GM18951 (cell line): ENCODE data around the gene RASL11B.

Experiments used
- POLR2A ChIP-seq: IDR thresholded peaks from 4 replicates; pipeline ENCODE4 v1.6.1; 2011; ENCODE audit warnings: mild to moderate bottlenecking; ENCODE audit not compliant: insufficient read length, insufficient read depth; ENCODE audit errors: extremely low read depth
- in situ Hi-C: fragments of 300-500 bp; cut with MboI; formaldehyde crosslinking; loops from one replicate; pipeline ENCODE4 v1.12.0; 2022; ENCODE audit warnings: low sequenced_read_pairs, mixed read lengths, inconsistent platforms; ENCODE audit not compliant: unreplicated experiment

RASL11B gene

GRCh38 chr4:52852041-52852440 is 10.1 kb upstream of the RASL11B start:
- in situ Hi-C loops, result no loop called here
- no peak for TF ChIP-seq POLR2A

GRCh38 chr4:52852711-52853110 is 9.4 kb upstream of the RASL11B start:
- TF ChIP-seq POLR2A, result no peak
- in situ Hi-C loops, result no loop called here

- no peak for TF ChIP-seq POLR2A
Measured at GRCh38 chr4:52853351-52853750, 8.8 kb upstream of the RASL11B start.

GRCh38 chr4:52856801-52857200 is 5.3 kb upstream of the RASL11B start:
- in situ Hi-C loops, result no loop called here
- no peak for TF ChIP-seq POLR2A

More at GRCh38 chr4:52853351-52853750, 8.8 kb upstream of the RASL11B start:
- in situ Hi-C loops, result no loop called here

- in situ Hi-C loops, result no loop called here
- no peak for TF ChIP-seq POLR2A
Measured at GRCh38 chr4:52860361-52860760, 1.8 kb upstream of the RASL11B start.

- no peak for TF ChIP-seq POLR2A
- in situ Hi-C loops, result no loop called here
Measured at GRCh38 chr4:52861171-52861823, 820 bp upstream of the RASL11B start.

- in situ Hi-C loops, result no loop called here
- TF ChIP-seq POLR2A, result no peak
Measured at GRCh38 chr4:52862639-52863161, 583 bp downstream of the RASL11B start.

- TF ChIP-seq POLR2A, result no peak
- in situ Hi-C loops, result no loop called here
Measured at GRCh38 chr4:52863324-52863723, 1.2 kb downstream of the RASL11B start.

GRCh38 chr4:52864793-52865192 is 2.7 kb downstream of the RASL11B start:
- in situ Hi-C loops, result no loop called here

GRCh38 chr4:52865300-52865699 is 3.2 kb downstream of the RASL11B start:
- in situ Hi-C loops, result no loop called here
- no peak for TF ChIP-seq POLR2A

More at GRCh38 chr4:52864793-52865192, 2.7 kb downstream of the RASL11B start:
- no peak for TF ChIP-seq POLR2A

- no peak for TF ChIP-seq POLR2A
- in situ Hi-C loops, result no loop called here
Measured at GRCh38 chr4:52866734-52867133, 4.6 kb downstream of the RASL11B start.

GRCh38 chr4:52867163-52867562 is 5.0 kb downstream of the RASL11B start:
- in situ Hi-C loops, result no loop called here
- TF ChIP-seq POLR2A, result no peak

- no peak for TF ChIP-seq POLR2A
- in situ Hi-C loops, result no loop called here
Measured at GRCh38 chr4:52868133-52868532, 6.0 kb downstream of the RASL11B start.

- in situ Hi-C loops, result no loop called here
- TF ChIP-seq POLR2A, result no peak
Measured at GRCh38 chr4:52869196-52869595, 7.1 kb downstream of the RASL11B start.
